DND-41 (cell line): ENCODE data around the gene KCND1.

Source experiments
- ATAC-seq: fragments of 200-7000 bp; cut with Tn5 transposase; 3 replicates; pipeline ENCODE4 v1.9.1; 2021; ENCODE audit warnings: low read depth; ENCODE audit not compliant: insufficient read depth
- DNase-seq: peaks from one replicate; pipeline ENCODE4 v3.0.0-alpha.2; 2020
- H2AFZ ChIP-seq: 2 replicates; pipeline ENCODE4 v1.6.0; 2012; ENCODE audit warnings: low read depth, low read length
- H3K27ac ChIP-seq: 2 replicates; pipeline ENCODE4 v1.5.1; 2012; ENCODE audit warnings: low read length, inconsistent platforms
- H3K27me3 ChIP-seq: fragments of 200-600 bp; sonication (generic); 2 replicates; pipeline ENCODE4 v1.6.0; 2012; ENCODE audit warnings: low read length, mild to moderate bottlenecking, inconsistent platforms; ENCODE audit not compliant: insufficient read depth, poor library complexity
- H3K36me3 ChIP-seq: 2 replicates; pipeline ENCODE4 v1.5.1; 2012; ENCODE audit warnings: low read length, inconsistent platforms; ENCODE audit not compliant: insufficient read depth
- H3K4me1 ChIP-seq: 2 replicates; pipeline ENCODE4 v1.5.1; 2012; ENCODE audit warnings: mild to moderate bottlenecking, low read length; ENCODE audit not compliant: insufficient read depth
- H3K4me2 ChIP-seq: 2 replicates; pipeline ENCODE4 v1.6.0; 2012; ENCODE audit warnings: mild to moderate bottlenecking, moderate library complexity, low read length, inconsistent platforms; ENCODE audit not compliant: insufficient read depth
- H3K4me3 ChIP-seq, 2 experiments: fragments of 200-600 bp in 1 of 2; shearing (Covaris generic) in 1 of 2; 2 replicates each; pipeline ENCODE4 v1.5.1; 2012 to 2016; ENCODE audit warnings: inconsistent platforms in 2 of 2, low read length in 2 of 2, mild to moderate bottlenecking in 2 of 2, low read depth in 1 of 2, moderate library complexity in 1 of 2
- H3K79me2 ChIP-seq: 2 replicates; pipeline ENCODE4 v1.6.0; 2012; ENCODE audit warnings: low read length, inconsistent platforms; ENCODE audit not compliant: insufficient read depth
- H3K9ac ChIP-seq: 2 replicates; pipeline ENCODE4 v1.6.0; 2012; ENCODE audit warnings: low read depth, mild to moderate bottlenecking, inconsistent platforms, low read length, moderate library complexity
- H3K9me3 ChIP-seq: 2 replicates; pipeline ENCODE4 v1.5.1; 2012; ENCODE audit warnings: low read length, moderate library complexity, mild to moderate bottlenecking, inconsistent platforms; ENCODE audit not compliant: insufficient read depth, severe bottlenecking
- H4K20me1 ChIP-seq: 2 replicates; pipeline ENCODE4 v1.6.0; 2012; ENCODE audit warnings: low read length; ENCODE audit not compliant: insufficient read depth
- EZH2 ChIP-seq: IDR thresholded peaks from 3 replicates; pipeline ENCODE4 v1.6.1; 2012; ENCODE audit warnings: borderline replicate concordance, low read depth, mild to moderate bottlenecking, moderate library complexity, low read length, inconsistent platforms; ENCODE audit not compliant: severe bottlenecking
- TF ChIP-seq, protein P1 (sequence below): IDR thresholded peaks from 2 replicates; pipeline ENCODE4 v1.5.1; 2012; ENCODE audit warnings: borderline replicate concordance, low read length, moderate library complexity, mild to moderate bottlenecking; ENCODE audit not compliant: poor library complexity, severe bottlenecking; ENCODE audit errors: extremely low read depth

KCND1 gene

GRCh38 chrX:49000636-49001035 is 29.0 kb upstream of the KCND1 start:
- no peaks in the 10 kb centered on the region for H3K9me3 ChIP-seq
- H3K27me3 ChIP-seq, result no peaks in the 10 kb centered on the region
- peaks cover 42% of the 10 kb centered on the region for H3K36me3 ChIP-seq
- H3K27ac ChIP-seq, result no peak overlapping the region
- no peak for ATAC-seq
- no peak overlapping the region for H2AFZ ChIP-seq
- H3K9ac ChIP-seq, result no peak overlapping the region
- TF ChIP-seq EZH2, result no peak
- TF ChIP-seq, protein P1, sequence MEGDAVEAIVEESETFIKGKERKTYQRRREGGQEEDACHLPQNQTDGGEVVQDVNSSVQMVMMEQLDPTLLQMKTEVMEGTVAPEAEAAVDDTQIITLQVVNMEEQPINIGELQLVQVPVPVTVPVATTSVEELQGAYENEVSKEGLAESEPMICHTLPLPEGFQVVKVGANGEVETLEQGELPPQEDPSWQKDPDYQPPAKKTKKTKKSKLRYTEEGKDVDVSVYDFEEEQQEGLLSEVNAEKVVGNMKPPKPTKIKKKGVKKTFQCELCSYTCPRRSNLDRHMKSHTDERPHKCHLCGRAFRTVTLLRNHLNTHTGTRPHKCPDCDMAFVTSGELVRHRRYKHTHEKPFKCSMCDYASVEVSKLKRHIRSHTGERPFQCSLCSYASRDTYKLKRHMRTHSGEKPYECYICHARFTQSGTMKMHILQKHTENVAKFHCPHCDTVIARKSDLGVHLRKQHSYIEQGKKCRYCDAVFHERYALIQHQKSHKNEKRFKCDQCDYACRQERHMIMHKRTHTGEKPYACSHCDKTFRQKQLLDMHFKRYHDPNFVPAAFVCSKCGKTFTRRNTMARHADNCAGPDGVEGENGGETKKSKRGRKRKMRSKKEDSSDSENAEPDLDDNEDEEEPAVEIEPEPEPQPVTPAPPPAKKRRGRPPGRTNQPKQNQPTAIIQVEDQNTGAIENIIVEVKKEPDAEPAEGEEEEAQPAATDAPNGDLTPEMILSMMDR, result no peak
- peaks cover 19% of the 10 kb centered on the region for H3K79me2 ChIP-seq
- DNase-seq, result no peak
- peaks cover 22% of the 10 kb centered on the region for H3K4me1 ChIP-seq
- peak overlapping the region in 1 of 2 experiments; percentile 92; a peak in 2 of 4 replicates for H3K4me3 ChIP-seq
- H3K4me2 ChIP-seq, result peak overlapping the region; percentile 84
- H4K20me1 ChIP-seq, result peaks cover 9% of the 10 kb centered on the region

GRCh38 chrX:48999030-48999429 is 27.4 kb upstream of the KCND1 start:
- Histone ChIP-seq H3K4me3 (no peak overlapping the region), H3K9me3 (no peaks in the 10 kb centered on the region), H4K20me1 (peaks cover 9% of the 10 kb centered on the region), H3K36me3 (peaks cover 52% of the 10 kb centered on the region), H3K27me3 (no peaks in the 10 kb centered on the region), H3K4me1 (peaks cover 22% of the 10 kb centered on the region), H2AFZ (no peak overlapping the region), H3K4me2 (no peak overlapping the region), H3K9ac (no peak overlapping the region), H3K79me2 (peaks cover 19% of the 10 kb centered on the region), H3K27ac (no peak overlapping the region)
- ATAC-seq (no peak), DNase-seq (no peak)
- TF ChIP-seq, protein P1, result no peak
- TF ChIP-seq EZH2, result no peak

- Histone ChIP-seq H3K27ac (no peak overlapping the region), H2AFZ (no peak overlapping the region), H3K79me2 (peaks cover 19% of the 10 kb centered on the region), H4K20me1 (peaks cover 9% of the 10 kb centered on the region), H3K9me3 (no peaks in the 10 kb centered on the region), H3K36me3 (peaks cover 57% of the 10 kb centered on the region), H3K4me3 (no peak overlapping the region), H3K27me3 (no peaks in the 10 kb centered on the region), H3K9ac (no peak overlapping the region), H3K4me1 (peaks cover 22% of the 10 kb centered on the region), H3K4me2 (no peak overlapping the region)
- TF ChIP-seq EZH2, result no peak
- no peak for DNase-seq
- ATAC-seq, result no peak
These were observed 26.7 kb upstream of the KCND1 start for GRCh38 chrX:48998391-48998790.

GRCh38 chrX:48997865-48998264 is 26.2 kb upstream of the KCND1 start:
- peaks cover 9% of the 10 kb centered on the region for H4K20me1 ChIP-seq
- no peaks in the 10 kb centered on the region for H3K9me3 ChIP-seq
- H3K27ac ChIP-seq, result no peak overlapping the region
- ATAC-seq, result no peak
- no peak for DNase-seq
- peaks cover 19% of the 10 kb centered on the region for H3K4me1 ChIP-seq
- peaks cover 19% of the 10 kb centered on the region for H3K79me2 ChIP-seq
- no peak overlapping the region for H3K4me3 ChIP-seq
- H3K27me3 ChIP-seq, result no peaks in the 10 kb centered on the region
- no peak overlapping the region for H3K4me2 ChIP-seq
- H3K36me3 ChIP-seq, result peaks cover 62% of the 10 kb centered on the region
- H2AFZ ChIP-seq, result no peak overlapping the region
- TF ChIP-seq, protein P1, result no peak
- no peak for TF ChIP-seq EZH2
- H3K9ac ChIP-seq, result no peak overlapping the region
